Tibial nerve (tissue), 4 donors: Measurements from ENCODE around the gene GCNT1.

Experiments used
- CTCF ChIP-seq, 5 experiments: fragments of 200-600 bp in 3 of 5; fragments of 450-650 bp in 2 of 5; sonication (generic) in 3 of 5; IDR thresholded peaks; one replicate each; pipeline ENCODE4 v1.5.1; 2016 to 2019; ENCODE audit warnings: antibody characterized with exemption in 5 of 5, mild to moderate bottlenecking in 3 of 5, moderate library complexity in 2 of 5
- EP300 ChIP-seq, 2 donors: sonication (generic); formaldehyde crosslinking; IDR thresholded peaks; one replicate each; pipeline ENCODE4 v1.6.1; 2017; ENCODE audit warnings: antibody characterized with exemption in 2 of 2, mild to moderate bottlenecking in 1 of 2
- POLR2A ChIP-seq, 2 donors: fragments of 450-650 bp; IDR thresholded peaks; one replicate each; pipeline ENCODE4 v1.6.1; 2017; ENCODE audit warnings: antibody characterized with exemption in 2 of 2, mild to moderate bottlenecking in 2 of 2, moderate library complexity in 2 of 2

- TF ChIP-seq CTCF (IDR thresholded peaks at IDR 0.05): no peak
- no peak for TF ChIP-seq EP300 (IDR thresholded peaks at IDR 0.05)
- no peak for TF ChIP-seq POLR2A (IDR thresholded peaks at IDR 0.05)
Measured at GRCh38 chr9:76521244-76521681, 62.3 kb downstream of the GCNT1 start.
